Activated T-helper 1 cell treated with anti-CD3 and anti-CD28 coated beads, Interleukin-12 subunit alpha, Interleukin-12 subunit beta, Interleukin-2, Interleukin-4 antibody, amounts not matched to agents 30 ng/mL and 10 ng/mL and 1 ng/mL, durations not matched to agents 14 hours and 24 hours and 36 hours (primary cell): ENCODE measurements around the gene SLC34A3. TPM values are rescaled to one million over a fixed set of nuclear protein-coding genes. Genes with fewer than 3 reads are reported as not detected.

ENCODE experiments used
- DNase-seq: peaks from one replicate; pipeline ENCODE4 v3.0.0; 2021; ENCODE audit warnings: low spot score
- H3K27ac Mint-ChIP-seq: one replicate; pipeline ENCODE4 v1.8.0; 2021; ENCODE audit warnings: mild to moderate bottlenecking, mixed read lengths
- H3K27me3 Mint-ChIP-seq: one replicate; pipeline ENCODE4 v1.8.0; 2022; ENCODE audit warnings: mild to moderate bottlenecking, moderate library complexity, mixed read lengths; ENCODE audit not compliant: insufficient read depth
- H3K36me3 Mint-ChIP-seq: one replicate; pipeline ENCODE4 v1.8.0; 2021; ENCODE audit warnings: low read depth, mixed read lengths
- H3K4me1 Mint-ChIP-seq: one replicate; pipeline ENCODE4 v1.8.0; 2021; ENCODE audit warnings: low read depth, mixed read lengths
- H3K4me3 Mint-ChIP-seq: one replicate; pipeline ENCODE4 v1.8.0; 2021; ENCODE audit warnings: mild to moderate bottlenecking, moderate library complexity, mixed read lengths
- H3K9me3 Mint-ChIP-seq: one replicate; pipeline ENCODE4 v1.8.0; 2021; ENCODE audit warnings: mixed read lengths
- intact Hi-C: fragments of 100-400 bp; cut with micrococcal nuclease; formaldehyde crosslinking; loops from one replicate; pipeline ENCODE4 v1.15.1; 2024
- total RNA-seq: library from RNA; stranded (reverse); gene quantifications from 2 replicates; pipeline ENCODE4 v1.2.3, GENCODE V29; 2022

Gene SLC34A3
- total RNA-seq, 1 donor from 2014 or later: not detected

GRCh38 chr9:137272241-137273094 lies 41.8 kb downstream of the SLC34A3 start:
- intact Hi-C loops: no loop called here
- Mint-ChIP-seq H3K36me3 (peaks cover 13% of the 10 kb centered on the region), H3K9me3 (no peaks in the 10 kb centered on the region), H3K4me3 (no peak overlapping the region), H3K27me3 (no peaks in the 10 kb centered on the region), H3K27ac (no peak overlapping the region), H3K4me1 (peaks cover 15% of the 10 kb centered on the region)
- no peak for DNase-seq

- peaks cover 15% of the 10 kb centered on the region for H3K4me1 Mint-ChIP-seq
- no peak overlapping the region for H3K4me3 Mint-ChIP-seq
- H3K27ac Mint-ChIP-seq: no peak overlapping the region
- no peaks in the 10 kb centered on the region for H3K9me3 Mint-ChIP-seq
- no peak for DNase-seq
- H3K27me3 Mint-ChIP-seq: no peaks in the 10 kb centered on the region
- intact Hi-C loops: no loop called here
- H3K36me3 Mint-ChIP-seq: peaks cover 10% of the 10 kb centered on the region
Measured at GRCh38 chr9:137273095-137273490, 42.4 kb downstream of the SLC34A3 start.

- Mint-ChIP-seq H3K9me3 (no peaks in the 10 kb centered on the region), H3K4me1 (peaks cover 15% of the 10 kb centered on the region), H3K27ac (no peak overlapping the region), H3K36me3 (peaks cover 6% of the 10 kb centered on the region), H3K27me3 (no peaks in the 10 kb centered on the region), H3K4me3 (no peak overlapping the region)
- intact Hi-C loops: no loop called here
- DNase-seq: no peak
Measured at GRCh38 chr9:137273611-137274320, 43.1 kb downstream of the SLC34A3 start.

- DNase-seq: no peak
Measured at GRCh38 chr9:137275203-137275587, 44.5 kb downstream of the SLC34A3 start.

GRCh38 chr9:137275588-137276472 lies 45.1 kb downstream of the SLC34A3 start:
- Mint-ChIP-seq H3K27ac (peak overlapping the region; percentile 67), H3K36me3 (peaks cover 6% of the 10 kb centered on the region), H3K4me3 (peak overlapping the region; percentile 59), H3K9me3 (no peaks in the 10 kb centered on the region), H3K27me3 (no peaks in the 10 kb centered on the region), H3K4me1 (peaks cover 15% of the 10 kb centered on the region)
- intact Hi-C loops: no loop called here
- no peak for DNase-seq

More at GRCh38 chr9:137275203-137275587, 44.5 kb downstream of the SLC34A3 start:
- H3K36me3 Mint-ChIP-seq: peaks cover 6% of the 10 kb centered on the region
- H3K4me3 Mint-ChIP-seq: peak overlapping the region; percentile 59
- H3K27me3 Mint-ChIP-seq: no peaks in the 10 kb centered on the region
- intact Hi-C loops: no loop called here
- no peak overlapping the region for H3K27ac Mint-ChIP-seq
- peaks cover 15% of the 10 kb centered on the region for H3K4me1 Mint-ChIP-seq
- H3K9me3 Mint-ChIP-seq: no peaks in the 10 kb centered on the region

GRCh38 chr9:137276473-137277328 lies 46.0 kb downstream of the SLC34A3 start:
- Mint-ChIP-seq H3K9me3 (no peaks in the 10 kb centered on the region), H3K4me1 (peaks cover 10% of the 10 kb centered on the region), H3K4me3 (peak overlapping the region; percentile 70), H3K27me3 (no peaks in the 10 kb centered on the region), H3K36me3 (peaks cover 2% of the 10 kb centered on the region), H3K27ac (peak overlapping the region; percentile 23)
- DNase-seq: no peak
- intact Hi-C loops: no loop called here

- no peaks in the 10 kb centered on the region for H3K27me3 Mint-ChIP-seq
- intact Hi-C loops: no loop called here
- peaks cover 11% of the 10 kb centered on the region for H3K4me1 Mint-ChIP-seq
- peak within 1 kb of the TSS; percentile 91 for H3K4me3 Mint-ChIP-seq
- H3K9me3 Mint-ChIP-seq: no peaks in the 10 kb centered on the region
- peak; percentile 34 for DNase-seq
- H3K27ac Mint-ChIP-seq: peak within 1 kb of the TSS; percentile 79
- H3K36me3 Mint-ChIP-seq: peaks cover 5% of the 10 kb centered on the region
Measured at GRCh38 chr9:137277329-137278041, 46.8 kb downstream of the SLC34A3 start, which contains the start of gene TOR4A. Gene TOR4A, plus strand, starts transcription at chr9:137277726. Its CDS starts 964 bp downstream, at chr9:137278690.

- Mint-ChIP-seq H3K27ac (peak overlapping the region; percentile 79), H3K4me1 (peaks cover 14% of the 10 kb centered on the region), H3K27me3 (no peaks in the 10 kb centered on the region), H3K4me3 (peak overlapping the region; percentile 91), H3K9me3 (no peaks in the 10 kb centered on the region), H3K36me3 (peaks cover 7% of the 10 kb centered on the region)
- intact Hi-C loops: no loop called here
- no peak for DNase-seq
Measured at GRCh38 chr9:137278061-137278701, 47.5 kb downstream of the SLC34A3 start.

- H3K9me3 Mint-ChIP-seq: no peaks in the 10 kb centered on the region
- no peak overlapping the region for H3K27ac Mint-ChIP-seq
- H3K27me3 Mint-ChIP-seq: no peaks in the 10 kb centered on the region
- H3K4me1 Mint-ChIP-seq: peaks cover 14% of the 10 kb centered on the region
- H3K4me3 Mint-ChIP-seq: no peak overlapping the region
- intact Hi-C loops: no loop called here
- no peak for DNase-seq
- H3K36me3 Mint-ChIP-seq: peaks cover 7% of the 10 kb centered on the region
Measured at GRCh38 chr9:137278721-137279711, 48.3 kb downstream of the SLC34A3 start.

- no peak for DNase-seq
- peaks cover 7% of the 10 kb centered on the region for H3K36me3 Mint-ChIP-seq
- no peak overlapping the region for H3K27ac Mint-ChIP-seq
- peaks cover 14% of the 10 kb centered on the region for H3K4me1 Mint-ChIP-seq
- no peaks in the 10 kb centered on the region for H3K9me3 Mint-ChIP-seq
- intact Hi-C loops: no loop called here
- no peaks in the 10 kb centered on the region for H3K27me3 Mint-ChIP-seq
- H3K4me3 Mint-ChIP-seq: no peak overlapping the region
Measured at GRCh38 chr9:137279741-137280473, 49.2 kb downstream of the SLC34A3 start.
